Sigmoid colon (tissue), 7 donors: ENCODE results near the gene ZNF639. TPM values are rescaled to one million over a fixed set of nuclear protein-coding genes. Genes with fewer than 3 reads are reported as not detected.

Experiments
- DNase-seq: peaks from one replicate; pipeline ENCODE4 v3.0.0-alpha.2; 2019
- H3K27ac ChIP-seq, 4 donors: fragments of 200-600 bp; sonication (generic); one replicate each; pipeline ENCODE4 v1.5.1; 2016 to 2019; ENCODE audit warnings: mild to moderate bottlenecking in 1 of 4
- H3K27me3 ChIP-seq, 3 donors: fragments of 200-600 bp; sonication (generic); one replicate each; pipeline ENCODE4 v1.5.1; 2019; ENCODE audit warnings: mild to moderate bottlenecking in 1 of 3
- H3K36me3 ChIP-seq, 4 donors: fragments of 200-600 bp; sonication (generic); one replicate each; pipeline ENCODE4 v1.5.1; 2016 to 2019
- H3K4me1 ChIP-seq, 4 donors: fragments of 200-600 bp; sonication (generic); one replicate each; pipeline ENCODE4 v1.5.1; 2017 to 2019
- H3K4me3 ChIP-seq, 4 donors: fragments of 200-600 bp; sonication (generic); one replicate each; pipeline ENCODE4 v1.5.1; 2017 to 2019; ENCODE audit warnings: mild to moderate bottlenecking in 2 of 4, moderate library complexity in 1 of 4
- H3K9me3 ChIP-seq, 4 donors: fragments of 200-600 bp in 3 of 4; sonication (generic) in 3 of 4; one replicate each; pipeline versions ENCODE4 v1.5.1 to v1.6.1; 2013 to 2019
- CTCF ChIP-seq, 4 experiments: fragments of 450-650 bp in 3 of 4; fragments of 200-600 bp in 1 of 4; IDR thresholded peaks; one replicate each; pipeline ENCODE4 v1.5.1; 2016 to 2019; ENCODE audit warnings: antibody characterized with exemption in 4 of 4, mild to moderate bottlenecking in 3 of 4, moderate library complexity in 2 of 4
- EP300 ChIP-seq, 4 donors: sonication (generic); formaldehyde crosslinking; IDR thresholded peaks; one replicate each; pipeline ENCODE4 v1.6.1; 2017; ENCODE audit warnings: antibody characterized with exemption in 4 of 4
- POLR2A ChIP-seq, 2 donors: fragments of 450-650 bp; IDR thresholded peaks; one replicate each; pipeline ENCODE4 v1.6.1; 2016; ENCODE audit warnings: antibody characterized with exemption in 2 of 2, mild to moderate bottlenecking in 2 of 2, moderate library complexity in 2 of 2
- POLR2AphosphoS5 ChIP-seq, 4 donors: sonication (generic); formaldehyde crosslinking; IDR thresholded peaks; one replicate each; pipeline ENCODE4 v1.6.1; 2017; ENCODE audit warnings: antibody characterized with exemption in 4 of 4
- WGBS, 2 donors: extraction: QIAGEN DNeasy Blood & Tissue Kit; methylation state at CpG; one replicate each; pipeline ENCODE4 v1.1.7; 2013; 5-methylcytosine and 5-hydroxymethylcytosine counted together
- intact Hi-C: fragments of 100-400 bp; cut with DNase I; formaldehyde crosslinking; loops from one replicate; pipeline ENCODE4 v1.15.1; 2023
- polyA plus RNA-seq, 3 donors: library from polyadenylated mRNA; stranded (reverse); fragments of 200-250 nt; gene quantifications; one replicate each; pipeline ENCODE4 v1.2.3, GENCODE V29; 2013
- total RNA-seq, 4 donors: library from RNA; depleted of rRNA; stranded (reverse); fragments of >200 nt; gene quantifications; one replicate each; pipeline ENCODE4 v1.1.0, GENCODE V29; 2016
- donor health status: healthy with polysubstance abuse.
- donor health status: Bipolar disorder and iron deficiency.
- donor health status: healthy.

Gene ZNF639
- total and polyA plus RNA-seq, 7 donors = 16.4 to 75.9 (median 48.7) TPM

- H3K4me3 ChIP-seq = no peak overlapping the region
- no peaks in the 10 kb centered on the region for H3K4me1 ChIP-seq
- no peaks in the 10 kb centered on the region for H3K27me3 ChIP-seq
- 62 to 72% methylated on average over 4 of the region's 4 CpGs for WGBS, 2 donors
- no peak for DNase-seq
- H3K27ac ChIP-seq = no peak overlapping the region
- H3K36me3 ChIP-seq = no peaks in the 10 kb centered on the region
- H3K9me3 ChIP-seq = no peaks in the 10 kb centered on the region
- TF ChIP-seq POLR2A (IDR thresholded peaks at IDR 0.05) = no peak
- no peak for TF ChIP-seq POLR2AphosphoS5 (IDR thresholded peaks at IDR 0.05)
- TF ChIP-seq EP300 (IDR thresholded peaks at IDR 0.05) = no peak
- no peak for TF ChIP-seq CTCF (IDR thresholded peaks at IDR 0.05)
- intact Hi-C loops = no loop called here
Observed at GRCh38 chr3:179288845-179289244, 34.0 kb upstream of the ZNF639 start.

GRCh38 chr3:179289295-179289694 lies 33.5 kb upstream of the ZNF639 start:
- intact Hi-C loops = no loop called here
- TF ChIP-seq CTCF (IDR thresholded peaks at IDR 0.05) (no peak), POLR2A (IDR thresholded peaks at IDR 0.05) (no peak), POLR2AphosphoS5 (IDR thresholded peaks at IDR 0.05) (no peak), EP300 (IDR thresholded peaks at IDR 0.05) (no peak)
- H3K4me1 ChIP-seq = no peaks in the 10 kb centered on the region
- no peak for DNase-seq
- 60 to 69% methylated on average over 3 of the region's 3 CpGs for WGBS, 2 donors
- H3K4me3 ChIP-seq = no peak overlapping the region
- no peaks in the 10 kb centered on the region for H3K27me3 ChIP-seq
- H3K27ac ChIP-seq = no peak overlapping the region
- no peaks in the 10 kb centered on the region for H3K36me3 ChIP-seq
- no peaks in the 10 kb centered on the region for H3K9me3 ChIP-seq

GRCh38 chr3:179292450-179292849 lies 30.4 kb upstream of the ZNF639 start:
- Histone ChIP-seq H3K27me3 (no peaks in the 10 kb centered on the region), H3K4me1 (no peaks in the 10 kb centered on the region), H3K36me3 (no peaks in the 10 kb centered on the region), H3K9me3 (no peaks in the 10 kb centered on the region), H3K27ac (no peak overlapping the region), H3K4me3 (no peak overlapping the region)
- WGBS, 2 donors = 59 to 75% methylated on average over 2 of the region's 2 CpGs
- TF ChIP-seq EP300 (IDR thresholded peaks at IDR 0.05) = no peak
- no peak for TF ChIP-seq POLR2AphosphoS5 (IDR thresholded peaks at IDR 0.05)
- TF ChIP-seq CTCF (IDR thresholded peaks at IDR 0.05) = no peak
- TF ChIP-seq POLR2A (IDR thresholded peaks at IDR 0.05) = no peak
- no peak for DNase-seq
- intact Hi-C loops = no loop called here

- no peak overlapping the region for H3K27ac ChIP-seq
- DNase-seq = no peak
- TF ChIP-seq EP300 (IDR thresholded peaks at IDR 0.05) (no peak), CTCF (IDR thresholded peaks at IDR 0.05) (no peak), POLR2A (IDR thresholded peaks at IDR 0.05) (no peak), POLR2AphosphoS5 (IDR thresholded peaks at IDR 0.05) (no peak)
- H3K36me3 ChIP-seq = no peaks in the 10 kb centered on the region
- no peak overlapping the region for H3K4me3 ChIP-seq
- no peaks in the 10 kb centered on the region for H3K4me1 ChIP-seq
- no peaks in the 10 kb centered on the region for H3K9me3 ChIP-seq
- intact Hi-C loops = no loop called here
- 78 to 85% methylated on average over 5 of the region's 5 CpGs for WGBS, 2 donors
- no peaks in the 10 kb centered on the region for H3K27me3 ChIP-seq
Observed at GRCh38 chr3:179297971-179298725, 24.7 kb upstream of the ZNF639 start.

- TF ChIP-seq CTCF (IDR thresholded peaks at IDR 0.05) (no peak), EP300 (IDR thresholded peaks at IDR 0.05) (no peak), POLR2AphosphoS5 (IDR thresholded peaks at IDR 0.05) (no peak), POLR2A (IDR thresholded peaks at IDR 0.05) (no peak)
- Histone ChIP-seq H3K4me1 (no peaks in the 10 kb centered on the region), H3K27ac (no peak overlapping the region), H3K4me3 (no peak overlapping the region), H3K9me3 (no peaks in the 10 kb centered on the region), H3K27me3 (no peaks in the 10 kb centered on the region), H3K36me3 (no peaks in the 10 kb centered on the region)
- WGBS, 2 donors = 90 to 94% methylated on average over 2 of the region's 2 CpGs
- intact Hi-C loops = no loop called here
- DNase-seq = no peak
Observed at GRCh38 chr3:179299316-179299715, 23.5 kb upstream of the ZNF639 start.
